Measurements from ENCODE around the gene SLC6A9.
A peak's percentile ranks its signal among the peaks of the same experiment; 100 is the strongest.

The SLC6A9 gene

DNA sequence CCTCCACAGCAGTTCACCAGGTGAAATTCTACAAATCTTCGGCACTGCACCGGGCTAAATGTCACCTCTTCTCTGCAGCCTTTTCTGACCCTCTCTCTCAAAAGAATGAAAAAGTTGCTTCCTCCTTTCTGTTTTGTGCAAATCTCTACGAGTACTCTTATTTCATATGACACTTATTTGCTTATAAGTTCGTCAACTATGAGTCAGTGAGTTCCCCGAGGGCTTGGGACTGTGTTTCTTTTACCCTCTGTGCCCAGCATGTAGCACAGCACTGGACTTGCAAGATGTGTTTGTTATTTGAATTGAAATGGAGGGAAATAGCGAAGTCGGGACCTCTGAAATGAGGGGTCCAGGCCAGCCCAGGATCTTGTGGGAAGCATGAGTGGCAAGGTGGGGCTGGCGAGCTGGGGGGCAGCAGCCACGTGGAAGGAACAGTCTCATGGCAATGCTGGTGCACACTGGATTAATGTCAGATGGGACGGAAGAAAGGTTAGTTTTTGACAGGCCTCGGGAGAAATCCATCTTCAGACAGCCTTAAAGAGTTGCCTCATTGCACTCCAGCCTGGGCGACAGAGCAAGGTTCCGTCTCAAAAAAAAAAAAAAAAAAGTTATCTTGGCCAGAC is 6.2 kb downstream of the SLC6A9 start:
- in situ Hi-C loops (cut with HindIII; ENCODE audit: low pct_ligation_motif_present, low sequenced_read_pairs): no loop called here
- Histone ChIP-seq H3K27me3 (replicated peaks) (no peaks in the 10 kb centered on the region), H3K27ac (no peak overlapping the region), H3K4me3 (ENCODE audit: low read depth, low read length) (no peak overlapping the region), H3K36me3 (replicated peaks) (no peaks in the 10 kb centered on the region)
- TF ChIP-seq, protein P1, sequence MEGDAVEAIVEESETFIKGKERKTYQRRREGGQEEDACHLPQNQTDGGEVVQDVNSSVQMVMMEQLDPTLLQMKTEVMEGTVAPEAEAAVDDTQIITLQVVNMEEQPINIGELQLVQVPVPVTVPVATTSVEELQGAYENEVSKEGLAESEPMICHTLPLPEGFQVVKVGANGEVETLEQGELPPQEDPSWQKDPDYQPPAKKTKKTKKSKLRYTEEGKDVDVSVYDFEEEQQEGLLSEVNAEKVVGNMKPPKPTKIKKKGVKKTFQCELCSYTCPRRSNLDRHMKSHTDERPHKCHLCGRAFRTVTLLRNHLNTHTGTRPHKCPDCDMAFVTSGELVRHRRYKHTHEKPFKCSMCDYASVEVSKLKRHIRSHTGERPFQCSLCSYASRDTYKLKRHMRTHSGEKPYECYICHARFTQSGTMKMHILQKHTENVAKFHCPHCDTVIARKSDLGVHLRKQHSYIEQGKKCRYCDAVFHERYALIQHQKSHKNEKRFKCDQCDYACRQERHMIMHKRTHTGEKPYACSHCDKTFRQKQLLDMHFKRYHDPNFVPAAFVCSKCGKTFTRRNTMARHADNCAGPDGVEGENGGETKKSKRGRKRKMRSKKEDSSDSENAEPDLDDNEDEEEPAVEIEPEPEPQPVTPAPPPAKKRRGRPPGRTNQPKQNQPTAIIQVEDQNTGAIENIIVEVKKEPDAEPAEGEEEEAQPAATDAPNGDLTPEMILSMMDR (IDR thresholded peaks at IDR 0.05; ENCODE audit: low read depth, low read length, missing control alignments): no peak
- DNase-seq: peak; percentile 23

DNA sequence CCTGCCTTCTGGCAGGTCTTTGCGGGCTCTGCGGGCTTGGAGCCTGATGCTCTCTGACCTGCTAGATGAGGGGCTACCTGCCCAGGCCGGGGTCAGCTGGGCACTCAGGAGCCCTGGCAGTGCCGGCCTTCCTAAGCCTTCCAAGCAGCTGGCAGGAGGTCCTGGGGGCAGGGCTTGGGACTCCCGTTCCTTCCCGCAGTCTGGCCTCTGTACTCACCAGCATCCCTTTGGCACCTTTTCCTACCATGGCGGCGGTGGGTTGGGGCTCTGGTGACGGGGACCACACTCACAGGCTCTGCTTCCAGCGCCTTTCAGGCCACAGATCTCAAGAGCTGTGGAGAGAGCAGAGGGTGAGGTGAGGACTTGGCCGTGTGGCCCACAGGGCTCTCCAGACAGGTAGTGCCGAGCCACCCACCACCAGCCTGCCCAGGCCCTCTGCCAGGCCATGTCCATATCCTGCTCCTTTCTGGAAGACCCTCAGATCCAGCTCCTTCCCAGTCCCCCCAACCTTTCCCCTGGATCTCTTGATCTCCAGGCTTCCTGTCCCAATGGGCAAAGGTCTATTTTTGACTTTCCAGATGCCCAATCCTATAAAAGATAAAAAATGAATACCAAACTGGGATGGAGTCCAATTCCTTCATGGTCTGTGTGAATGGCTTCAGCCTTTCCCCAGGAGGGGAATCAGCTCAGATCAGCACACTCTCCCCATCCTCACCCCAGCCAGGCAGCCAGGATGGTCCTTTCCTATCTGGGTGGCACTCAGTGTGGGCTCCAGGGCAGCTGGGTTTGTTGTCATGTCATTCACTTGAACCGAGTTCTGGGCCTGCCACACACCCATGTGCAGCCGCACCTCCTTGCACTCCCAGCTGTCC is 7.0 kb downstream of the SLC6A9 start:
- no peak for DNase-seq
- Histone ChIP-seq H3K36me3 (replicated peaks) (no peaks in the 10 kb centered on the region), H3K4me3 (ENCODE audit: low read depth, low read length) (no peak overlapping the region), H3K27ac (no peak overlapping the region), H3K27me3 (replicated peaks) (no peaks in the 10 kb centered on the region)
- TF ChIP-seq, protein P1 (IDR thresholded peaks at IDR 0.05; ENCODE audit: low read depth, low read length, missing control alignments): no peak
- in situ Hi-C loops (cut with HindIII; ENCODE audit: low pct_ligation_motif_present, low sequenced_read_pairs): no loop called here

DNA sequence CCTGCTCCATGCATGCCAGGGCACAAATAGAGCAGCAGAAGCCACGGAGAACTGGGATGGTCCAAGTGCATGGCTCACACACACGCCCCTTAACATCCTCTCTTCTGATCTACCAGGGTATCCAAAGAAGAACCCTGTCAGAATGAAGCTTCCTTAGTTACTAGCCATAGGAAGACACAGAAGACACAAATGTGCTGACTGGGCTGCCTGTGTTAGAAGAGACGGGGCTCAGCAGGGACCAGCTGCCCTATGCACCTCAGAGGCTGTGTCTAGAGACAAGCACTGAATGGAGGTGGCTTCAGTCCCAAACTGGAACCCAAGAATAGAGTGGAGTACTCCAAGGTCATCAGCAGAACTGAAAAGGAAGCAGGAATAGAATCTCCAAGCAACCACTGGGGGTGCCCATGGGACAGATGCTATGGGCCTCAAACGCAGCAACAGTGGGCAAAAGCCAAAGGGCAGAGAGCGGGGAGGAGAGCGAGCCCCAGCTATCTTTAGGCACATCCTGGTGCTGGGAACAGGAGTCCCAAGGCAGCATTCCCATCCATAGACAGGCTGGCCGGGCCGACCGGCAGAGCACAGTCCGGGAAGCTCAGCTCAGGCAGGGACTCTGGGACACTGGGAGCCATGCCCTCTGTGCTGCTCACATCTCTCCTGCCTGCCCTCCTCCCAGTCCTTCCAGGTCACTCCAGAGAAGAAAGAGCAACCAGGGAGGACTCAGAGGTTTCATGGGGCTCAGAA is 9.5 kb downstream of the SLC6A9 start:
- in situ Hi-C loops (cut with HindIII; ENCODE audit: low pct_ligation_motif_present, low sequenced_read_pairs): no loop called here

DNA sequence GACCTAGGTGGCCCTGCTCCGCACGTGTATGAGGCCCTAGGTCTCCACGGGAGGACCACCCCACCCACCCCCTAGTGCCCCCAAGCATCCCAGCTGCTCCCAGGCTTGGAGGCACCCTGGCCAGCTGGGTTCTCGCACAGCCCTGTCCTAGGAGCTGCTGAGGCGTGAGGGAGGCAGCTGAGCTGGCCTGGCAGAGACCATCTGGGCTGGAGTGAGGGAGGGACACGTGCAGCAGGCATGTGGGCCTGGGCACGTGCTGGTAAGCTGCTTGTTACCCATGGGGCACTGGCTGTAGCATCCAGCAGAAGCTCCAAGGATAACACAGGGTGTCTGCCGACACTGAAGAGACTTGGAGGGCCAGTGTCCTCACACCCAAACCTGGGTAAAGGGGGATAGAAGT is 10.1 kb downstream of the SLC6A9 start:
- H3K27ac ChIP-seq: no peak overlapping the region
- H3K27me3 ChIP-seq (replicated peaks): no peaks in the 10 kb centered on the region
- TF ChIP-seq, protein P1 (IDR thresholded peaks at IDR 0.05; ENCODE audit: low read depth, low read length, missing control alignments): no peak
- H3K36me3 ChIP-seq (replicated peaks): no peaks in the 10 kb centered on the region
- DNase-seq: no peak
- H3K4me3 ChIP-seq (ENCODE audit: low read depth, low read length): no peak overlapping the region
- in situ Hi-C loops (cut with HindIII; ENCODE audit: low pct_ligation_motif_present, low sequenced_read_pairs): no loop called here

More for the DNA sequence above, 9.5 kb downstream of the SLC6A9 start:
- Histone ChIP-seq H3K27ac (no peak overlapping the region), H3K36me3 (replicated peaks) (no peaks in the 10 kb centered on the region), H3K27me3 (replicated peaks) (no peaks in the 10 kb centered on the region), H3K4me3 (ENCODE audit: low read depth, low read length) (no peak overlapping the region)
- TF ChIP-seq, protein P1 (IDR thresholded peaks at IDR 0.05; ENCODE audit: low read depth, low read length, missing control alignments): peak; percentile 41
- DNase-seq: no peak

DNA sequence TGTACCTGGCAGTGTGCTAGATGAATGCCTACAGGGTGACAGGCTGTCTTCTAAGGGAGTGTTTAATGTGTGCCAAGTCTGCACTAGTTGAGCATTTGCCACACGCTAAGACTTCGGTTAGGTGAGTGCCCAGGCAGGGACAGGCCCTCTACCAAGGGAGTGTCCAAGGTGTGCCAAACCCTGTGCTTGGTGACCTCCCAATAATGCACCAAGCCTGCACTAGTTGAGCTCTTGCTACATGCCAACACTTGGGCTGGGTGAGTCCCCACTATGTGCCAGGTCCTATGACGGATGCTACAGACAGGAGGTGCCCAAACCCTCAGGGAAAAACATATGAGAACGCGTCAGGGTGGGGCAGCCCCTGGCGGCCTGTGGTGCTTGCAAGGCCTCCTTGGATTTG is 10.8 kb downstream of the SLC6A9 start:
- TF ChIP-seq, protein P1 (IDR thresholded peaks at IDR 0.05; ENCODE audit: low read depth, low read length, missing control alignments): no peak
- no peak overlapping the region for H3K27ac ChIP-seq
- DNase-seq: no peak
- in situ Hi-C loops (cut with HindIII; ENCODE audit: low pct_ligation_motif_present, low sequenced_read_pairs): no loop called here
- H3K4me3 ChIP-seq (ENCODE audit: low read depth, low read length): no peak overlapping the region
- H3K27me3 ChIP-seq (replicated peaks): no peaks in the 10 kb centered on the region
- no peaks in the 10 kb centered on the region for H3K36me3 ChIP-seq (replicated peaks)

Data from brain microvascular endothelial cell (primary cell).